Right renal pelvis (tissue), 4 donors: Measurements from ENCODE around the gene TCP11X1. TPM values are rescaled to one million over a fixed set of nuclear protein-coding genes. Genes with fewer than 3 reads are reported as not detected.
"Not testable (repeated sequence)": the region's sequence is repeated elsewhere in the genome, so short reads cannot be mapped to it uniquely, and the experiment has no call there.

ENCODE experiments used
- DNase-seq, 4 donors: peaks; one replicate each; pipeline ENCODE4 v3.0.0-alpha.2; 2013; ENCODE audit warnings: low read depth in 4 of 4, low spot score in 3 of 4, missing footprints in 1 of 4
- polyA plus RNA-seq, 4 donors: library from polyadenylated mRNA; unstranded; fragments of 120-200 nt; gene quantifications; one replicate each; pipeline ENCODE4 v1.2.1, GENCODE V29; 2013; ENCODE audit not compliant: insufficient read length in 4 of 4

Gene TCP11X1
- under 1 TPM in 2 of 4 donors, not detected in 2; 0.30 to 0.36 TPM for polyA plus RNA-seq

GRCh38 chrX:102214986-102215385, at the start of gene TCP11X1:
TCP11X1 (plus strand) TSS chrX:102215301.
- DNase-seq = not testable (repeated sequence)

GRCh38 chrX:102185967-102186720, 29.0 kb upstream of the TCP11X1 start:
- DNase-seq = no peak

- not testable (repeated sequence) for DNase-seq
These were observed 7.2 kb upstream of the TCP11X1 start for GRCh38 chrX:102207940-102208339.

GRCh38 chrX:102216497-102216896, 1.4 kb downstream of the TCP11X1 start:
- DNase-seq = not testable (repeated sequence)

GRCh38 chrX:102235678-102236077, 20.6 kb downstream of the TCP11X1 start:
- DNase-seq = not testable (repeated sequence)

- not testable (repeated sequence) for DNase-seq
These were observed 25.2 kb downstream of the TCP11X1 start for GRCh38 chrX:102240265-102240664.

GRCh38 chrX:102246893-102247292, 31.8 kb downstream of the TCP11X1 start, which contains the start of gene NXF2:
NXF2 (plus strand) TSS chrX:102247167; CDS start chrX:102307079, 59,912 bp downstream.
- not testable (repeated sequence) for DNase-seq

- not testable (repeated sequence) for DNase-seq
These were observed 57.1 kb downstream of the TCP11X1 start for GRCh38 chrX:102272231-102272630.

Other genes starting within 250 kb of the TCP11X1 start
- 10 to 100 TPM; 14.9 to 24.7 (median 23.5) TPM for gene TCEAL2, start 89.6 kb upstream of the TCP11X1 start, polyA plus RNA-seq
- under 1 TPM; 0.17 to 0.49 (median 0.30) TPM for gene TCEAL6, start 72.8 kb upstream of the TCP11X1 start, polyA plus RNA-seq
- 10 to 100 TPM in 2 of 4 donors, 1 to 10 TPM in 2; 9.2 to 16.1 (median 11.3) TPM for gene BEX5, start 59.3 kb upstream of the TCP11X1 start, polyA plus RNA-seq
- under 1 TPM in 3 of 4 donors, not detected in 1; 0.21 to 0.61 (median 0.30) TPM for gene NXF2, start 31.9 kb downstream of the TCP11X1 start, polyA plus RNA-seq
- 1 to 10 TPM in 2 of 4 donors, under 1 TPM in 2; 0.30 to 1.9 (median 0.92) TPM for gene NXF2B, start 224.7 kb downstream of the TCP11X1 start, polyA plus RNA-seq